ENCODE results near the gene NFKBIE. TPM values are rescaled to one million over a fixed set of nuclear protein-coding genes. Genes with fewer than 3 reads are reported as not detected.

Gene NFKBIE
- total RNA-seq, 1 experiment from 2014 or later: 7.6 TPM

DNA sequence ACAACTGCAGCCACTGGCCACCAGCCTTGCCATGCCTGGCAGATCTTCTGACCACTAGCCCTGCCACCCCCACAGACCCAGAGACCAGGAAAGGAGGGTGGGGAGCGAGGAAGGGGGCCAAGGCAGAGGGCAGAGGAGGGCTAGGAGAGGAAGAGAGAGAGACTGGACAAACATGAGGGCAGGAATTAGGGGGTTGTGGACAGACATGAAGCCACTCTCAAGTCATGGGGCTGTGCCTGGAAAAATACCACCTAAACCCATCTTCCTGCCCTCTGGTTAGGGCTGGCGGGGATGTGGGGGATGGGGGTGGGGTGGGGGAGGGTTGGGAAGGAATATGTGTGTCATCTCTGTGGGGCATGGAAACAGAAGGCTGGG, 43.4 kb downstream of the NFKBIE start:
- peaks cover 4% of the 10 kb centered on the region; the same call in 1 of the 2 replicates for H4K20me1 ChIP-seq (ENCODE audit: insufficient read depth)
- H3K79me2 ChIP-seq (ENCODE audit: insufficient read depth, low read length): peaks cover 34% of the 10 kb centered on the region
- no peak for DNase-seq (ENCODE audit: low read depth, low spot score)
- peak overlapping the region; percentile 5; the same call in 1 of the 2 replicates for H3K27ac ChIP-seq (ENCODE audit: low read depth, low read length)
- TF ChIP-seq EGR1 (IDR thresholded peaks at IDR 0.05; ENCODE audit: low read depth) (no peak), ZFX (IDR thresholded peaks at IDR 0.05) (no peak), EZH2 (IDR thresholded peaks at IDR 0.05) (no peak), RAD21 (IDR thresholded peaks at IDR 0.05; ENCODE audit: low read depth) (no peak), SRF (IDR thresholded peaks at IDR 0.05; ENCODE audit: low read depth) (no peak), SP1 (IDR thresholded peaks at IDR 0.05; ENCODE audit: low read depth) (no peak), ELF1 (IDR thresholded peaks at IDR 0.05; ENCODE audit: borderline replicate concordance, low read depth) (no peak)
- ATAC-seq: no peak
- H3K4me2 ChIP-seq (ENCODE audit: low read length): peak overlapping the region; percentile 59
- peak overlapping the region; percentile 41 for H3K9ac ChIP-seq (ENCODE audit: low read length)
- no peaks in the 10 kb centered on the region for H3K9me3 ChIP-seq (ENCODE audit: control insufficient read depth in 1 of 2, insufficient read depth in 1 of 2, low read depth in 1 of 2, low read length in 2 of 2)
- ChIA-PET POLR2A (interaction anchor here (4.5 kb wide), 1 partner anchor 25 kb away, joined by 22 read pairs; the partner anchor contains the start of gene HSP90AB1), RAD21 (ENCODE audit: low non-redundant PET in 1 of 2, low total read pairs in 2 of 2, uncharacterized antibody in 2 of 2, unreplicated experiment in 2 of 2) (no interaction called here), CTCF (interaction anchor here (0.6 to 3.7 kb wide), 10 partner anchors 8 to 49 kb away, joined by 3 to 22 read pairs (median 6); partner anchors contain the start of gene HSP90AB1)
- no peak overlapping the region; a peak in 1 of 4 replicates for H3K4me3 ChIP-seq (replicated peaks in 1 of 2; ENCODE audit: low read depth in 1 of 2, low read length in 2 of 2)
- no TSS peak for BruUV-seq (replicated peaks)
- peaks cover 0 to 5% of the 10 kb centered on the region in 2 experiments; a peak in 1 of 4 replicates for H3K36me3 ChIP-seq (ENCODE audit: control insufficient read depth in 1 of 2, insufficient read depth in 2 of 2, low read length in 2 of 2)
- intact Hi-C loops (cut with micrococcal nuclease): no loop called here
- H3K4me1 ChIP-seq (ENCODE audit: control insufficient read depth in 1 of 2, insufficient read depth in 2 of 2, low read length in 2 of 2): peaks cover 45 to 73% of the 10 kb centered on the region in 2 experiments
- no peaks in the 10 kb centered on the region for H3K27me3 ChIP-seq (ENCODE audit: insufficient read depth, low read length)
- H3K9me2 ChIP-seq (ENCODE audit: insufficient read depth): no peaks in the 10 kb centered on the region
- no peak overlapping the region for H2AFZ ChIP-seq (ENCODE audit: low read depth, low read length, poor library complexity, severe bottlenecking)

DNA sequence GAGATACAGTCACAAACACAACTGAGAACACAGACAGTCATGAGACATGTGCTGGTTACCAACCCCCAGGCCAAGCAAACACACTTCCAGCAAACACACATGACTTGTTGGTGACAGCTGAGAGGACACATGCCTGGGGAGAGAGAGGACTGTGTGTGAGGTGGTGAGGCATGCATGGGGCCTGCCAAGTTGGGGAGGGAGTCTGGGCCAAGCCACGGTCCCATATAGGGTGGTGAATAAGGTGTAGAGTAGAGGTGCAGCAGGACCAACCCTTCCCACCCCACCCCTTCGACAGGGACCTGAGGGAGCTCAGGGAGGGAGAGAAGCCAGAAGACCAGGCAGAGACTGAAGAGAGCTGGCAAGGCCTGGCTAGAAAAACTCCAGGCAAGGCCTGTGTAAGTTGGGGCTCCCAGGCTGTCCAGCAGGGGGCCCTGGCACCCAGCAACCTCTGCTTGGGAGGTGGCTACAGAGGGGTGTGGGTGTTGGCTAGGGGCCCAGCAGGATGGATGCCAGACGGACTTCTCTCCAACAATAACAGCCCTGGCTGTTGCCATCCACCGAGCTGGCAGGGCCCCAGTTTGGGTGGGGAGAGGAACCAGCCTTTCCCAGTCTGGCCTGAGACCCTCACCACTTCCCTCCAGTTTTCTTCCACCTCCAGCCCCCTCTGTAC, 43.9 kb downstream of the NFKBIE start:
- peaks cover 29% of the 10 kb centered on the region for H3K79me2 ChIP-seq (ENCODE audit: insufficient read depth, low read length)
- H3K9ac ChIP-seq (ENCODE audit: low read length): peak overlapping the region; percentile 41
- H3K9me2 ChIP-seq (ENCODE audit: insufficient read depth): no peaks in the 10 kb centered on the region
- intact Hi-C loops (cut with micrococcal nuclease): no loop called here
- no peak overlapping the region; a peak in 1 of 4 replicates for H3K4me3 ChIP-seq (replicated peaks in 1 of 2; ENCODE audit: low read depth in 1 of 2, low read length in 2 of 2)
- ATAC-seq (peak; percentile 56), DNase-seq (ENCODE audit: low read depth, low spot score) (no peak)
- peak overlapping the region; percentile 41 for H3K27ac ChIP-seq (ENCODE audit: low read depth, low read length)
- H3K4me2 ChIP-seq (ENCODE audit: low read length): peak overlapping the region; percentile 59
- CTCF ChIA-PET: interaction anchor here (0.6 to 2.7 kb wide), 8 partner anchors 9 to 49 kb away, joined by 3 to 8 read pairs (median 6); partner anchors contain the start of gene HSP90AB1
- no peak overlapping the region for H2AFZ ChIP-seq (ENCODE audit: low read depth, low read length, poor library complexity, severe bottlenecking)
- POLR2A ChIA-PET: interaction anchor here (0.5 to 4.5 kb wide), 2 partner anchors 25 to 100 kb away, joined by 4 to 22 read pairs; partner anchors contain the start of gene HSP90AB1
- H3K27me3 ChIP-seq (ENCODE audit: insufficient read depth, low read length): no peaks in the 10 kb centered on the region
- RAD21 ChIA-PET (ENCODE audit: low non-redundant PET in 1 of 2, low total read pairs in 2 of 2, uncharacterized antibody in 2 of 2, unreplicated experiment in 2 of 2): no interaction called here
- H4K20me1 ChIP-seq (ENCODE audit: insufficient read depth): peaks cover 4% of the 10 kb centered on the region; the same call in 1 of the 2 replicates
- H3K36me3 ChIP-seq (ENCODE audit: control insufficient read depth in 1 of 2, insufficient read depth in 2 of 2, low read length in 2 of 2): peaks cover 0 to 5% of the 10 kb centered on the region in 2 experiments; a peak in 1 of 4 replicates
- H3K4me1 ChIP-seq (ENCODE audit: control insufficient read depth in 1 of 2, insufficient read depth in 2 of 2, low read length in 2 of 2): peaks cover 45 to 71% of the 10 kb centered on the region in 2 experiments
- no peaks in the 10 kb centered on the region for H3K9me3 ChIP-seq (ENCODE audit: control insufficient read depth in 1 of 2, insufficient read depth in 1 of 2, low read depth in 1 of 2, low read length in 2 of 2)
- no TSS peak for BruUV-seq (replicated peaks)
- TF ChIP-seq ZFX (IDR thresholded peaks at IDR 0.05) (peak; percentile 48; the same call in 1 of the 2 replicates), SP1 (IDR thresholded peaks at IDR 0.05; ENCODE audit: low read depth) (no peak), POLR2AphosphoS5 (IDR thresholded peaks at IDR 0.05; ENCODE audit: low read depth, low read length) (peak; percentile 46; the same call in 1 of the 2 replicates)
- TF ChIP-seq, protein P1, sequence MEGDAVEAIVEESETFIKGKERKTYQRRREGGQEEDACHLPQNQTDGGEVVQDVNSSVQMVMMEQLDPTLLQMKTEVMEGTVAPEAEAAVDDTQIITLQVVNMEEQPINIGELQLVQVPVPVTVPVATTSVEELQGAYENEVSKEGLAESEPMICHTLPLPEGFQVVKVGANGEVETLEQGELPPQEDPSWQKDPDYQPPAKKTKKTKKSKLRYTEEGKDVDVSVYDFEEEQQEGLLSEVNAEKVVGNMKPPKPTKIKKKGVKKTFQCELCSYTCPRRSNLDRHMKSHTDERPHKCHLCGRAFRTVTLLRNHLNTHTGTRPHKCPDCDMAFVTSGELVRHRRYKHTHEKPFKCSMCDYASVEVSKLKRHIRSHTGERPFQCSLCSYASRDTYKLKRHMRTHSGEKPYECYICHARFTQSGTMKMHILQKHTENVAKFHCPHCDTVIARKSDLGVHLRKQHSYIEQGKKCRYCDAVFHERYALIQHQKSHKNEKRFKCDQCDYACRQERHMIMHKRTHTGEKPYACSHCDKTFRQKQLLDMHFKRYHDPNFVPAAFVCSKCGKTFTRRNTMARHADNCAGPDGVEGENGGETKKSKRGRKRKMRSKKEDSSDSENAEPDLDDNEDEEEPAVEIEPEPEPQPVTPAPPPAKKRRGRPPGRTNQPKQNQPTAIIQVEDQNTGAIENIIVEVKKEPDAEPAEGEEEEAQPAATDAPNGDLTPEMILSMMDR (IDR thresholded peaks at IDR 0.05 in 2 of 3, conservative IDR thresholded peaks at IDR 0.05 in 1 of 3; ENCODE audit: borderline replicate concordance in 1 of 3, insufficient read depth in 1 of 3, low read depth in 2 of 3, low read length in 2 of 3): peak in 2 of 3 experiments; percentile 68 to 83; a peak in 4 of 6 replicates

All from HCT116 (cell line).